ENCODE results near the gene ST6GALNAC5. TPM values are rescaled to one million over a fixed set of nuclear protein-coding genes. Genes with fewer than 3 reads are reported as not detected.

Gene ST6GALNAC5
- total and polyA plus RNA-seq, 10 of the 15 experiments (the other 5 are each of a cell fraction or from before 2014, with no cell fraction given), result under 0.01 to 1.8 (median 0.07) TPM; not detected in 6

GRCh38 chr1:76998582-76999223, 131.4 kb downstream of the ST6GALNAC5 start:
- H3K4me2 ChIP-seq (ENCODE audit: control insufficient read depth, insufficient read depth), result no peak overlapping the region
- no peaks in the 10 kb centered on the region for H3K36me3 ChIP-seq (ENCODE audit: control insufficient read depth in 2 of 2, insufficient read depth in 2 of 2, low read length in 1 of 2)
- H3K4me3 ChIP-seq, result no peak overlapping the region
- ChIA-PET RAD21 (ENCODE audit: unreplicated experiment) (interaction anchor here (1.0 to 1.4 kb wide), 2 partner anchors 8 to 9 kb away, joined by 3 read pairs; no protein-coding TSS in a partner anchor), POLR2A (no interaction called here), SMC1A (ENCODE audit: uncharacterized antibody, unreplicated experiment) (interaction anchor here (0.7 to 1.6 kb wide), 4 partner anchors 8 to 64 kb away, joined by 3 to 6 read pairs (median 4); no protein-coding TSS in a partner anchor), CTCF (no interaction called here)
- no peaks in the 10 kb centered on the region for H3K4me1 ChIP-seq (ENCODE audit: control insufficient read depth, insufficient read depth, low read length)
- no TSS peak for BruUV-seq (replicated peaks)
- no peaks in the 10 kb centered on the region for H3K79me2 ChIP-seq (ENCODE audit: control insufficient read depth, insufficient read depth, low read length)
- no peaks in the 10 kb centered on the region for H3K9me3 ChIP-seq (replicated peaks; ENCODE audit: control insufficient read depth, insufficient read depth, low read length)
- FAIRE-seq (no peak), DNase-seq (ENCODE audit: low read depth, low spot score) (no peak), ATAC-seq (no peak)
- 65% methylated on average over 4 of the region's 4 CpGs for WGBS (ENCODE audit: insufficient coverage, insufficient replicate concordance, low lambda C conversion rate, missing lambda C conversion rate)
- no peaks in the 10 kb centered on the region for H3K27me3 ChIP-seq (replicated peaks in 1 of 2; ENCODE audit: control insufficient read depth in 2 of 2, insufficient read depth in 2 of 2, low read length in 1 of 2)
- H2AFZ ChIP-seq (ENCODE audit: control insufficient read depth, low read depth, low read length), result no peak overlapping the region
- in situ Hi-C loops (cut with MboI), result no loop called here
- H3K9ac ChIP-seq (ENCODE audit: control insufficient read depth, insufficient read depth, low read length), result no peak overlapping the region
- no peak for TF ChIP-seq ZBED1 (IDR thresholded peaks at IDR 0.05; ENCODE audit: borderline replicate concordance)
- no peak overlapping the region for H3K27ac ChIP-seq (ENCODE audit: control insufficient read depth, insufficient read depth)
- intact Hi-C loops (cut with micrococcal nuclease; ENCODE audit: unreplicated experiment), result no loop called here
- no peaks in the 10 kb centered on the region for H4K20me1 ChIP-seq (ENCODE audit: control insufficient read depth, insufficient read depth)

DNA sequence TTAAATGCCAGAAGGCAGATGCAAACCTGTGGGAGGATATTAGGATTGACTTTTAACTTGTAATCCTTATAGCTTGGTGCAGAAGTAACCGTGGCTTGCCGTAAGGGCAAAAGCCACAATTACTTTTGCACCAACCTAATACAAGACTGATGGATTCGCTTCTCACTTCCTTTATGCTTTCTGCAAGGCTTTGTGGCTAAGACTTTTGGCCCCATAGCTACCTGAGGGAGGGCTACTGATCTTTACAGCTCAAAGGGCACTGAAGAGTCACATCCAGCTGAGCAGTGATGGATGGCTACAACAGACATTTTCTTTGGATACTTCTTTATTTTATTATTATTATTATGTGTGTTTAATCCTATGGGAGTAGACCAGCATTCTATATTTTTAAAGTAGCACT, 140.4 kb downstream of the ST6GALNAC5 start:
- in situ Hi-C loops (cut with MboI) (no loop called here), intact Hi-C loops (cut with micrococcal nuclease; ENCODE audit: unreplicated experiment) (no loop called here)
- CTCF ChIA-PET, result interaction anchor here (0.8 to 2.7 kb wide), 10 partner anchors 12 to 140 kb away, joined by 3 to 22 read pairs (median 4); partner anchors contain the start of gene ST6GALNAC5
- Histone ChIP-seq H3K4me1 (ENCODE audit: control insufficient read depth, insufficient read depth, low read length) (no peaks in the 10 kb centered on the region), H3K9me3 (replicated peaks; ENCODE audit: control insufficient read depth, insufficient read depth, low read length) (no peaks in the 10 kb centered on the region), H3K36me3 (ENCODE audit: control insufficient read depth in 2 of 2, insufficient read depth in 2 of 2, low read length in 1 of 2) (no peaks in the 10 kb centered on the region), H3K4me3 (no peak overlapping the region), H3K9ac (ENCODE audit: control insufficient read depth, insufficient read depth, low read length) (no peak overlapping the region), H3K4me2 (ENCODE audit: control insufficient read depth, insufficient read depth) (no peak overlapping the region), H4K20me1 (ENCODE audit: control insufficient read depth, insufficient read depth) (no peaks in the 10 kb centered on the region), H3K27ac (ENCODE audit: control insufficient read depth, insufficient read depth) (no peak overlapping the region), H2AFZ (ENCODE audit: control insufficient read depth, low read depth, low read length) (no peak overlapping the region), H3K27me3 (replicated peaks in 1 of 2; ENCODE audit: control insufficient read depth in 2 of 2, insufficient read depth in 2 of 2, low read length in 1 of 2) (no peaks in the 10 kb centered on the region), H3K79me2 (ENCODE audit: control insufficient read depth, insufficient read depth, low read length) (no peaks in the 10 kb centered on the region)
- SMC1A ChIA-PET (ENCODE audit: uncharacterized antibody, unreplicated experiment), result interaction anchor here (0.5 to 4.8 kb wide), 19 partner anchors 10 to 532 kb away, joined by 3 to 50 read pairs (median 4); no protein-coding TSS in a partner anchor
- 18% methylated on average over 3 of the region's 3 CpGs for WGBS (ENCODE audit: insufficient coverage, insufficient replicate concordance, low lambda C conversion rate, missing lambda C conversion rate)
- DNase-seq (ENCODE audit: low read depth, low spot score) (no peak), ATAC-seq (peak; percentile 75), FAIRE-seq (no peak)
- POLR2A ChIA-PET, result interaction anchor here (1.3 kb wide), 1 partner anchor 12 kb away, joined by 3 read pairs; no protein-coding TSS in a partner anchor
- RAD21 ChIA-PET (ENCODE audit: unreplicated experiment), result interaction anchor here (0.5 to 3.0 kb wide), 14 partner anchors 9 to 138 kb away, joined by 3 to 21 read pairs (median 4); no protein-coding TSS in a partner anchor
- TF ChIP-seq RFX5 (IDR thresholded peaks at IDR 0.05; ENCODE audit: low read depth, low read length) (no peak), NR2F1 (conservative IDR thresholded peaks at IDR 0.05) (0 out of 2 replicates have a peak, but pooled peaks have one; percentile 36), RAD51 (IDR thresholded peaks at IDR 0.05) (no peak), PAX5 (IDR thresholded peaks at IDR 0.05; ENCODE audit: borderline replicate concordance, low read depth, low read length) (no peak), HDGF (IDR thresholded peaks at IDR 0.05) (no peak), IKZF2 (IDR thresholded peaks at IDR 0.05) (peak in 1 of 2 experiments; percentile 21; a peak in 1 of 4 replicates), MEF2A (IDR thresholded peaks at IDR 0.05; ENCODE audit: insufficient read depth, low read depth, low read length) (no peak)
- BruUV-seq (replicated peaks), result no TSS peak
